IPS DF 6.9 (cell line): ENCODE data around the gene WRNIP1.

Experiments
- DNase-seq: peaks from one replicate; pipeline ENCODE4 v3.0.0-alpha.2; 2013; ENCODE audit warnings: low read depth, low spot score
- H3K27ac ChIP-seq: one replicate; pipeline ENCODE4 v1.5.1; 2013; ENCODE audit warnings: low read length, control low read depth
- H3K27me3 ChIP-seq: 2 replicates; pipeline ENCODE4 v1.6.1; 2013; ENCODE audit warnings: mild to moderate bottlenecking, low read length; ENCODE audit not compliant: control insufficient read depth, insufficient read depth
- H3K36me3 ChIP-seq: 2 replicates; pipeline ENCODE4 v1.6.1; 2013; ENCODE audit warnings: low read length; ENCODE audit not compliant: control insufficient read depth, insufficient read depth
- H3K4me1 ChIP-seq: 2 replicates; pipeline ENCODE4 v1.6.1; 2013; ENCODE audit warnings: low read length; ENCODE audit not compliant: control insufficient read depth, insufficient read depth
- H3K4me3 ChIP-seq: 2 replicates; pipeline ENCODE4 v1.5.1; 2013; ENCODE audit warnings: mild to moderate bottlenecking, low read length
- H3K9me3 ChIP-seq: 2 replicates; pipeline ENCODE4 v1.6.1; 2013; ENCODE audit warnings: low read length, inconsistent platforms; ENCODE audit not compliant: control insufficient read depth, insufficient read depth
- WGBS: extraction: QIAGEN DNeasy Blood & Tissue Kit; methylation state at CpG from one replicate; pipeline ENCODE4 v1.1.7; 2013; ENCODE audit warnings: mixed read lengths, missing lambda C conversion rate; ENCODE audit not compliant: insufficient read length, insufficient coverage; 5-methylcytosine and 5-hydroxymethylcytosine counted together

WRNIP1 gene

DNA sequence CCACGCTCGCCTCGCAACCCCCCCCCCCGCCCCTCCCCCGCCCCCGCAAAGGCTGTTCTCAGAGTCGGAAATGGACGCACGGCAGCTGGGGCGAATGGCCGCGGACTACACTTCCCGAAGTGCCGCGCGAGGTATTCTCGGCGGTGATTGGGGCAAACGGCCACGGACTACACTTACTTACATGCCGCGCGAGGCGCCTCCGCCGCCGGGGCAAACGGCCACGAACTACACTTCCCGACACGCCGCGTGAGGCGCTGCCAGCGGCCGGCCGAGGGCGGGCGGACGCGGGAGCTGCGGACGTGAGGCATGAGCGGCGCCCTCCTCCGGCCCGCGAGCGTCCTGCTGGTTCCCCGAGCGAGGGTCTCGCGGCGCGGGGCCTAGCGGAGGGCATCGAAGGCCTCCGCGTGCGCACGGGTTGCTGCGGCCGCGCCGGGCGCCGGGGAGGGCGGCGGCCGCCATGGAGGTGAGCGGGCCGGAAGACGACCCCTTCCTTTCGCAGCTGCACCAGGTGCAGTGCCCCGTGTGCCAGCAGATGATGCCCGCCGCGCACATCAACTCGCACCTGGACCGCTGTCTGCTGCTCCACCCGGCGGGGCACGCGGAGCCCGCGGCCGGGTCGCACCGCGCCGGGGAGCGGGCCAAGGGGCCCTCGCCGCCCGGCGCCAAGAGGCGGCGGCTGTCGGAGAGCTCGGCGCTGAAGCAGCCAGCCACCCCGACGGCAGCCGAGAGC is at the start of gene WRNIP1:
WRNIP1 (plus strand) TSS at position 228 of the 730 bp plus-strand sequence; CDS start at position 458, 230 bp downstream.
- H3K4me3 ChIP-seq, result peak within 1 kb of the TSS; percentile 72
- no peaks in the 10 kb centered on the region for H3K36me3 ChIP-seq
- no peak within 1 kb of the TSS for H3K27ac ChIP-seq
- no peaks in the 10 kb centered on the region for H3K9me3 ChIP-seq
- no peaks in the 10 kb centered on the region; the same call in 1 of the 2 replicates for H3K4me1 ChIP-seq
- no peaks in the 10 kb centered on the region for H3K27me3 ChIP-seq
- DNase-seq, result peak; percentile 96
- WGBS, result no CpG with 5 or more reads among the region's 104 CpGs

DNA sequence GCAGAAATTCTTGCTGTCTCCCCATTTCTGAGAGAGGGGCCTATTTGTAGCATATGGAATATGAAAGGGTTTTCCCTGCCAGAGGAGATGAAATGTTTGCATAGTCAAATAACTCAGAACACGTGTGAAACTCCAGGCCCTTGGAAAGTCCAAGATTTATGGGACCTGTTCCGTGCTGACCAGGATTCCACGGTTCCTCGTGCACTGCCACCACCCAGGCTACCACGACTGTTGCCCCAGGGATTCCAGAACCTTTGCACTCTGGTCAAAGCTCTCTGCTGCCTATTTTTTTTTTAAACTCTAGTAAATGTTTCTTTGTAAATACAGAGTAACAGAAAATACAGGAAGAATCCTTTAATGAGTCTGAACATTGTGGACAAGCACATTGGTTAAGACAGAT is 49.5 kb upstream of the WRNIP1 start:
- Histone ChIP-seq H3K27ac (no peak overlapping the region), H3K27me3 (no peaks in the 10 kb centered on the region), H3K4me1 (no peaks in the 10 kb centered on the region), H3K9me3 (no peaks in the 10 kb centered on the region), H3K36me3 (no peaks in the 10 kb centered on the region; the same call in 1 of the 2 replicates), H3K4me3 (no peak overlapping the region)
- no CpG with 5 or more reads among the region's 5 CpGs for WGBS
- no peak for DNase-seq

DNA sequence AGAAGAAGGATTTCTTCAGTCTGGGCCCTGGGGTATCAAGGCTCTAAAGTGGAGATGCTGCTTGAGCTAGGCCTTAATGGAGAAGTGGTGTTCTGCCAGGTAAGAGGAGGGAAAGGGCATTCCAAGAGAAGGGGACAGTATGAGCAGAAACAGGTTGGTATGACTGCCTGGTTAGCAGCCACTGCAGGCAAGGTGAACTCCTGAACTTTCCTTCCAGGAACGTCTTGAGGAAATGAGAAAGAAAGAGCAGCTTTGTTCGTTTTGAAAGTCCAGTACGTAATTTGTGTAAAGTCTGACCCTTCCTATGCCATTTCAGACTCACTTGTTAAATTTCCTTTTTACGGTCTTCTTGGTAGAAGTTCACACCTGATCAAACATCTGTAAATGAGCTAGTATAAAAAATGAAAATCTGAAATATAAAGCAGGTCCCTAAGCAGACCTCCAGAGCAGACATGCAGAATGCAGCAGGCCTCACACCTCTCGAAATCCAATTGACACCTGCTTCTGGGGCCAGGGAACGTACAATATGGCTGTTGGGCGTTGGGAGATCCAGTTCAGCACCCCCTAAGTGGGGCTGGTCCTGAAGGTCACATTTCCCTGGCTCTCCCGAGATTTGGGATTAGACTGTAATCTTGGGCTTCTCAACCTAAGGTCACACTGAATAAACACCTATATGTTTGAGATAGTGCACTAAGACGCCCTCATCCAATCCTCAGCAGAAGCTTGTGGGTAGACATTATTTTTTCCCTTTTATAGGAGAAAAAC is 48.1 kb upstream of the WRNIP1 start:
- DNase-seq, result no peak
- Histone ChIP-seq H3K27me3 (no peaks in the 10 kb centered on the region), H3K27ac (no peak overlapping the region), H3K4me1 (no peaks in the 10 kb centered on the region), H3K9me3 (no peaks in the 10 kb centered on the region), H3K4me3 (no peak overlapping the region), H3K36me3 (no peaks in the 10 kb centered on the region; the same call in 1 of the 2 replicates)
- no CpG with 5 or more reads among the region's 9 CpGs for WGBS

DNA sequence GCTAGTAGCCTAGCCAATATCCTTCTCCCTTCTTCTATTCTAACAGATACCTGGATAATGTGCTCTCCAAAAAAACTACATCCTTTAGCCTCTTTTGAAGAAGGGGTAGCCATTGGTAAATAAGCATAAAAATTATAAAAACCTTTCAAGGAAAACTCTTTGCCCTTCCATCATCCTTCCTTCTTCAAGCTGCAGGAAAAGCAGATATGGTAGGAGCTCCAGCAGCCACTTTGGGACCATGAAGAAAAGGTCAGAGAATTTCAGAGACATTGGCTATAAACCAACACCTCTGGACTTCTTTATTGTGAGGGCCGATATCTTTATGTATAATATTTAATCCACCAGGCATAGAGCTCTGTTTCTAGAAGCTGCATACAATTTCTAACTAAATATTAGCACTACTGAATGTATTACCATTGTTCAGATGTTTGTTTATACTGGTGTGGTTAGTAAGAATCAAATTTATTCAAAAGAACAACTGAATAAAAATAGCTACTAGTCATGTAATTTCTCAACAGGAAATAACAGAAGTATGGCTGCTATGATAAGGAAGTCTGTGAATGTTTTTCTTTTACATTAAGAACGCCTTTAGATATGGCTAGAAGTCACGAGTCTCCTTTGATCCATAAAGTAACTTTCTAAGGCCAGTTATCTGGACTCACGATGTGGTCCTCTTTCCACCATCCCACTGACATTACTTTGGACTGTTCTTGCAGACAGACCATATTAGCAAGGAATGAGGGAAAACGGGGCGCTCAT is 46.7 kb upstream of the WRNIP1 start:
- H3K4me3 ChIP-seq, result no peak overlapping the region
- no peaks in the 10 kb centered on the region; the same call in 1 of the 2 replicates for H3K36me3 ChIP-seq
- no peaks in the 10 kb centered on the region for H3K4me1 ChIP-seq
- H3K9me3 ChIP-seq, result no peaks in the 10 kb centered on the region
- no peak for DNase-seq
- no peak overlapping the region for H3K27ac ChIP-seq
- WGBS, result no CpG with 5 or more reads among the region's 6 CpGs
- H3K27me3 ChIP-seq, result no peaks in the 10 kb centered on the region

DNA sequence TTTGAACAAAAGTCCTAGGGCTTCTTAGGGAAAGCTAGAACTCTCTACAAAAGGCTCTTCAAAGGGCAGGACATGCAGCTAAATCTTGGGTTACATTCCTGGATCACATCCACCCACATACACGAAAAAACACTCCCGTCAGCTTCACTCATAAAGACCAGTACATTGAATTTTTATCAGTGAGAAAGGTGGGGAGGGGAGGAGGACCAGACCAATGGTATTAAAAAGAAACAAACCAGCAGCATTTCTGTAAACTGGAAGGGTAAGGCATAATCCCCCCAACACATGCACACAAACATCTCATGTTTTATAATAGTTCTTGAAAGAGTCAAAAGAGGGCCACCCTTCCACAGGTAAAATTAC is 46.1 kb upstream of the WRNIP1 start:
- no peak overlapping the region for H3K4me3 ChIP-seq

DNA sequence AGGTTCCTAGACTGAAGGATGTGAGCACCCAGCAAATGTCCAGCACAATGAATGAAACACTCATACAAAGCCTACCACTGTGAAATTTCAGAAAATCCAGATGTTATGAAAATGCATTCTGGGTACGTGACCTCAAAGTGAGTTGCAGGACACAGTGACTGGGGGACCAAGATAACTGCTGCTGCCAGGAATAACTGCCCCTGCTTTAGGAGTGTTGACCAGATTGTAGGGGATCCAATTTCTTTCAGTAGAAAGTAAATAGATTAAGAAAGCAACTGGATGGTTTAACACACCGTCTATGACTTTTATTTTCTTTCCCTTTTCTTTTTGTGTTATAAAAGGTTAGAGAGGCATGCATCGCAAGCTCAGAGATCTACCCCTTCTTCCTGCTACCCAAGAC is 44.0 kb upstream of the WRNIP1 start:
- Histone ChIP-seq H3K27me3 (no peaks in the 10 kb centered on the region), H3K36me3 (no peaks in the 10 kb centered on the region), H3K9me3 (no peaks in the 10 kb centered on the region), H3K4me1 (no peaks in the 10 kb centered on the region), H3K4me3 (no peak overlapping the region), H3K27ac (no peak overlapping the region)
- DNase-seq, result no peak
- WGBS, result no CpG with 5 or more reads among the region's 3 CpGs

More for the DNA sequence above, 46.1 kb upstream of the WRNIP1 start:
- no peaks in the 10 kb centered on the region for H3K4me1 ChIP-seq
- H3K9me3 ChIP-seq, result no peaks in the 10 kb centered on the region
- no peak for DNase-seq
- H3K36me3 ChIP-seq, result no peaks in the 10 kb centered on the region
- no CpG with 5 or more reads among the region's 2 CpGs for WGBS
- no peak overlapping the region for H3K27ac ChIP-seq
- H3K27me3 ChIP-seq, result no peaks in the 10 kb centered on the region

DNA sequence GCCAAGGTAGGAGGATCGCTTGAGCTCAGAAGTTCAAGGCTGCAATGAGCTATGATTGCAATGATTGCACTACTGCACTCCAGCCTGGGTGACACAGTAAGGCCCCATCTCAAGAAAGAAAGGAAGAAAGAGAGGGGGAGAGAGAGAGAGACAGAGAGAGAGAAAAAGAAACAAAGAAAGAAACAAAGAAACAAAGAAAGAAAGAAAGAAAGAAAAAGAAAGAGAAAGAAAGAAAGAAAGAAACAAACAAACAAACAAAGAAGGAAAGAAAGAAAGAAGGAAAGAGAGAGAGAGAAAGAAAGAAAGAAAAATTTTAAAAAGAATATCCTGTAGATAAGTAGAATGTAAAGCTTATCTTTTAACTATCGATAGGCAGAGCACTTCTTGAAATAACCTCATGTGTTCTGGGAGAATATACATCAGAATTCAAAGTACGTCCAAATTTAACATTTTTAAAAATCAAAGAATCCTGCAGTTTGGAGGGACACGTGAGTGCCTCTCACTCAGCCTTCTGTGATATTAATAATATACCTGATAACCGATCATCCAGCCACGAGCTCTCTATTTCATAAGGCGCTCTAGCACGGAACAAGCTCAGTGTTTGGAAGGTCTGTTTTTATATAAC is 39.7 kb upstream of the WRNIP1 start:
- Histone ChIP-seq H3K27ac (no peak overlapping the region), H3K4me1 (no peaks in the 10 kb centered on the region), H3K4me3 (no peak overlapping the region), H3K9me3 (no peaks in the 10 kb centered on the region), H3K36me3 (no peaks in the 10 kb centered on the region), H3K27me3 (no peaks in the 10 kb centered on the region)
- no CpG with 5 or more reads among the region's 8 CpGs for WGBS
- no peak for DNase-seq

DNA sequence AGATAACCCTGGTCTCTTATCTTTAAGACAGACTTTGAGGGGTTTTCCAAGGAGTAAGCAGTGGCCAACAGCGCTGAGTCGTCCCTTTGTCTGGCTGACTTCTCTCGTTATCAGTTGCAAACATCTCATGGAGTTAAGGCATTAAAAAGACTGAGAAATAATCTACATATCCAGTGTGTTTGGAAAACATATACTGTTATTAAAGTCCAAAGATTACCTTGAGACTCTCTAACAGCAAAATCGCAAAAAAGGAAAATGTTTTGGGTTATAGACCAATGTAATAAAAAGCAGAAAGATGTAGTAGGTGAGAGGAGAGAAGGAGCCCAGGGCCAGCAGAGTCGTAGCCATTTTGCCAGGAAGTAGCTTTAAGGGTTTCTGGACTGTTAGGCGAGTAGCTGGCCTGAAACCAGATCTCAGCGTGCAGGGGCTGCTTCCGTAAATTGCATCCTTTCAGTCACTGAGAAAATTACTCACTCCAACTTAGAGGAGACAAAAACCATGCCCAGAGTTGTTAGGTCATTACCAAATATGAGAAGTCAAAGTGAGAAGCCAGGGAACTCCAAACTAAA is 39.1 kb upstream of the WRNIP1 start:
- H3K36me3 ChIP-seq, result no peaks in the 10 kb centered on the region
- H3K4me1 ChIP-seq, result no peaks in the 10 kb centered on the region
- DNase-seq, result no peak
- no peak overlapping the region for H3K27ac ChIP-seq
- WGBS, result no CpG with 5 or more reads among the region's 8 CpGs
- H3K4me3 ChIP-seq, result no peak overlapping the region
- no peaks in the 10 kb centered on the region for H3K27me3 ChIP-seq
- no peaks in the 10 kb centered on the region for H3K9me3 ChIP-seq

DNA sequence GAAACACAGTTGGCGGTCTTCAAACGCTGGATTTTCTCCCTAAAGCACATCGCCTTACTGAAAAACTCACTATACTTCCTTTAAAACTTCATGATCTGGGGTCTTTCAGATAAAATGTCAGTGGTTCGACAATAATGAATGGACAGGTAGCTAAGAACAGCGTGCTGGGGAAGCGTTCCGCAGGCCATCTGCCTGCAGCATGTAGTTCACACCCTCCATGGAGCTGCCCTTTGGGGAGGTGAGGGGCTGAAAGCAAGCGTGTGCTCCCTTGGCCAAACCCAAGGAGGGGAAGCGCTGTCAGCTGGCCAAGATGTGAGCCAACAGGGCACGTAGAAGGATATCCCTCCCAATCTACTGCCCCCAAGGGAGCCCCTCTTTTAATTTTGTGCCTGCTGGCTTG is 35.3 kb upstream of the WRNIP1 start:
- H3K36me3 ChIP-seq, result no peaks in the 10 kb centered on the region
- no peaks in the 10 kb centered on the region for H3K9me3 ChIP-seq
- WGBS, result no CpG with 5 or more reads among the region's 10 CpGs
- no peak for DNase-seq
- H3K27me3 ChIP-seq, result no peaks in the 10 kb centered on the region
- H3K27ac ChIP-seq, result no peak overlapping the region
- no peak overlapping the region for H3K4me3 ChIP-seq
- H3K4me1 ChIP-seq, result peaks cover 5% of the 10 kb centered on the region; the same call in 1 of the 2 replicates
